NCI-H1092 (cell line): ENCODE measurements around the gene C4A.
"Not testable (repeated sequence)": the region's sequence is repeated elsewhere in the genome, so short reads cannot be mapped to it uniquely, and the experiment has no call there.

ENCODE experiments used
- DNase-seq: peaks from one replicate; lab custom pipeline; 2025; lab: John Stamatoyannopoulos, UW

C4A gene

GRCh38 chr6:31979238-31979898 is 2.5 kb upstream of the C4A start:
- no peak for DNase-seq

- not testable (repeated sequence) for DNase-seq
Observed at GRCh38 chr6:31980195-31980876, 1.5 kb upstream of the C4A start.

GRCh38 chr6:31980998-31981397 is 859 bp upstream of the C4A start:
- DNase-seq: not testable (repeated sequence)

- not testable (repeated sequence) for DNase-seq
Observed at GRCh38 chr6:31989363-31989762, 7.5 kb downstream of the C4A start.

- DNase-seq: not testable (repeated sequence)
Observed at GRCh38 chr6:31994421-31994820, 12.6 kb downstream of the C4A start.

- not testable (repeated sequence) for DNase-seq
Observed at GRCh38 chr6:31996385-31996784, 14.5 kb downstream of the C4A start.

- not testable (repeated sequence) for DNase-seq
Observed at GRCh38 chr6:32002546-32003268, 20.9 kb downstream of the C4A start.

- DNase-seq: not testable (repeated sequence)
Observed at GRCh38 chr6:32003301-32003700, 21.4 kb downstream of the C4A start.

- DNase-seq: not testable (repeated sequence)
Observed at GRCh38 chr6:32004393-32004792, 22.5 kb downstream of the C4A start.

GRCh38 chr6:32004864-32005537 is 23.1 kb downstream of the C4A start:
- DNase-seq: not testable (repeated sequence)

- DNase-seq: not testable (repeated sequence)
Observed at GRCh38 chr6:32005538-32005880, 23.7 kb downstream of the C4A start.

- not testable (repeated sequence) for DNase-seq
Observed at GRCh38 chr6:32005991-32006529, 24.2 kb downstream of the C4A start.

- not testable (repeated sequence) for DNase-seq
Observed at GRCh38 chr6:32007086-32007485, 25.2 kb downstream of the C4A start.

GRCh38 chr6:32008037-32008436 is 26.2 kb downstream of the C4A start:
- DNase-seq: not testable (repeated sequence)

GRCh38 chr6:32008616-32009015 is 26.8 kb downstream of the C4A start:
- not testable (repeated sequence) for DNase-seq

- not testable (repeated sequence) for DNase-seq
Observed at GRCh38 chr6:32009537-32009936, 27.7 kb downstream of the C4A start.

- DNase-seq: not testable (repeated sequence)
Observed at GRCh38 chr6:32010856-32011530, 29.1 kb downstream of the C4A start.

GRCh38 chr6:32012941-32013617 is 31.2 kb downstream of the C4A start:
- DNase-seq: not testable (repeated sequence)

GRCh38 chr6:32013738-32014137 is 31.9 kb downstream of the C4A start:
- not testable (repeated sequence) for DNase-seq

GRCh38 chr6:32014547-32014946 is 32.7 kb downstream of the C4A start, which contains the start of gene C4B:
TSS of gene C4B (plus strand) at chr6:32014795. CDS start at chr6:32014846, 51 bp downstream.
- DNase-seq: not testable (repeated sequence)

GRCh38 chr6:32022100-32022499 is 40.2 kb downstream of the C4A start:
- not testable (repeated sequence) for DNase-seq
